Brain microvascular endothelial cell (primary cell): ENCODE data around the gene RABGGTB.
A peak's percentile ranks its signal among the peaks of the same experiment; 100 is the strongest.
"Not testable (repeated sequence)": the region's sequence is repeated elsewhere in the genome, so short reads cannot be mapped to it uniquely, and the experiment has no call there.

Experiments
- DNase-seq: peaks from one replicate; pipeline ENCODE4 v3.0.0-alpha.2; 2020
- H3K27ac ChIP-seq: fragments of 250-450 bp; sonication (Bioruptor Pico); 2 replicates; pipeline ENCODE4 v1.5.1; 2020; ENCODE audit warnings: mild to moderate bottlenecking, moderate library complexity
- H3K27me3 ChIP-seq: fragments of 250-450 bp; sonication (Bioruptor Pico); replicated peaks from 2 replicates; pipeline ENCODE4 v1.5.1; 2020; ENCODE audit warnings: mild to moderate bottlenecking
- H3K36me3 ChIP-seq: fragments of 250-450 bp; sonication (Bioruptor Pico); replicated peaks from 2 replicates; pipeline ENCODE4 v1.5.1; 2020; ENCODE audit warnings: mild to moderate bottlenecking
- H3K4me3 ChIP-seq: 2 replicates; pipeline ENCODE4 v1.5.1; 2011; ENCODE audit warnings: low read depth, mild to moderate bottlenecking, control low read depth, low read length, moderate library complexity
- CTCF ChIP-seq: IDR thresholded peaks from 2 replicates; pipeline ENCODE4 v1.5.1; 2011; ENCODE audit warnings: low read depth, mild to moderate bottlenecking, moderate library complexity, low read length, control low read depth, inconsistent platforms; ENCODE audit errors: missing control alignments
- in situ Hi-C: cut with HindIII; loops from 2 replicates; pipeline ENCODE4 v1.10.0; 2017; ENCODE audit warnings: low sequenced_read_pairs, low pct_ligation_motif_present

Gene RABGGTB

GRCh38 chr1:75797606-75798216 is 11.7 kb downstream of the RABGGTB start:
- peaks cover 34% of the 10 kb centered on the region for H3K36me3 ChIP-seq
- H3K27ac ChIP-seq, result no peak overlapping the region
- no peak for DNase-seq
- H3K4me3 ChIP-seq, result no peak overlapping the region
- no peaks in the 10 kb centered on the region for H3K27me3 ChIP-seq
- no peak for TF ChIP-seq CTCF
- in situ Hi-C loops, result no loop called here

DNA sequence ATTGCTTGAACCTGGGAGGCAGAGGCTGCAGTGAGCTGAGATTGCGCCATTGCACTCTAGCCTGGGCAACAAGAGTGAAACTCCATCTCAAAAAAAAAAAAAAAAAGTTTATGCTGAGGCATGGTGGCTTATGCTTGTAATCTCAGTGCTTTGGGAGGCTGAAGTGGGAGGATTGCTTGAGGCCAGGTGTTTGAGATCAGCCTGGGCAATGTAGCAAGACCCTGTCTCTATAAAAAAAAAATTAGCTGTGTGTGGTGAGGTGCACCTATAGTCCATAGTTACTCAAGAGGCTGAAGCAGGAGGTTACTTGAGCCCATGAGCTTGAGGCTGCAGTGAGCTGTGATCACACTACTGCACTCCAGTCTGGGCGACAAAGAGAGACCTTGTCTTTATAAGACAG is 15.4 kb downstream of the RABGGTB start:
- DNase-seq, in situ Hi-C loops, H3K27me3 ChIP-seq, H3K36me3 ChIP-seq, H3K27ac ChIP-seq, H3K4me3 ChIP-seq: not testable (repeated sequence)

- no peak overlapping the region for H3K4me3 ChIP-seq
- no peaks in the 10 kb centered on the region for H3K27me3 ChIP-seq
- TF ChIP-seq CTCF, result no peak
- no peaks in the 10 kb centered on the region for H3K36me3 ChIP-seq
- no peak for DNase-seq
- in situ Hi-C loops, result no loop called here
- no peak overlapping the region for H3K27ac ChIP-seq
Measured at GRCh38 chr1:75808921-75809320, 22.9 kb downstream of the RABGGTB start.

DNA sequence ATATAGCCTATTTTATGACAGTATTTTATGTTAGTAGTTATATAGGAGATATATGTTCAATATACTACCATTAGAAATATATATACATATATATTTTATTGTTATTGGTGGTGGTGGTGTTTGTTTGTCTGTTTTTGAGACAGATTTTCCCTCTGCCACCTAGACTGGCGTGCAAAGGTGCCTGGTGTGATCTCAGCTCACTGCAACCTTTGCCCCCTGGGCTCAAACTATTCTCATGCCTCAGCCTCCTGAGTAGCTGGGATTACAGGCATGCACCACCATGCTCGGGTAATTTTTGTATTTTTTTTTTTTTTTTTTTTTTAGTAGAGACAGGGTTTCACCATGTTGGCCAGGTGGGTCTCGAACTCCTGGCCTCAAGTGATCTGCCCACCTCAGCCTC is 24.1 kb downstream of the RABGGTB start:
- H3K4me3 ChIP-seq, H3K27ac ChIP-seq, H3K27me3 ChIP-seq, DNase-seq, H3K36me3 ChIP-seq, in situ Hi-C loops: not testable (repeated sequence)

GRCh38 chr1:75811211-75811981 is 25.3 kb downstream of the RABGGTB start:
- Histone ChIP-seq H3K4me3 (no peak overlapping the region), H3K36me3 (no peaks in the 10 kb centered on the region), H3K27me3 (no peaks in the 10 kb centered on the region), H3K27ac (no peak overlapping the region)
- no peak for TF ChIP-seq CTCF
- peak; percentile 58 for DNase-seq
- in situ Hi-C loops, result no loop called here

DNA sequence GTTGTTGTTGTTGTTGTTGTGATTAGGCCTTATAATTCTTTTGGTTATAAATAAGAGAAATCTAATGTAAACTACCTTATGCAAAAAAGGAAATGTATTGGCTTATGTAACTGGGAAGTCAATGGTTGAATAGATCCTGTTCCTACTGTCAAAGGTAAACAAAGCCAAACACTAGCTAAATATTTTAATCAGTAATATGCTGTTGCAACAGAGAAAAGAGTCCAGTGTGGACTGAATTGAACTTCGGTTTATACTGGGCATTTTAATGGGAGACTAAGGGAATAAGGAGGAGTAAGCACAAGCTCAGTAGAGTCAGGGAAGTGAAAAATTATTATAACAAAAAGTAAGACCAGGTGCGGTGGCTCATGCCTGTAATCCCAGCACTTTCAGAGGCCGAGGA is 26.0 kb downstream of the RABGGTB start:
- H3K36me3 ChIP-seq, result no peaks in the 10 kb centered on the region
- no peaks in the 10 kb centered on the region for H3K27me3 ChIP-seq
- H3K27ac ChIP-seq, result no peak overlapping the region
- in situ Hi-C loops, result no loop called here
- DNase-seq, result no peak
- no peak for TF ChIP-seq CTCF
- H3K4me3 ChIP-seq, result no peak overlapping the region

DNA sequence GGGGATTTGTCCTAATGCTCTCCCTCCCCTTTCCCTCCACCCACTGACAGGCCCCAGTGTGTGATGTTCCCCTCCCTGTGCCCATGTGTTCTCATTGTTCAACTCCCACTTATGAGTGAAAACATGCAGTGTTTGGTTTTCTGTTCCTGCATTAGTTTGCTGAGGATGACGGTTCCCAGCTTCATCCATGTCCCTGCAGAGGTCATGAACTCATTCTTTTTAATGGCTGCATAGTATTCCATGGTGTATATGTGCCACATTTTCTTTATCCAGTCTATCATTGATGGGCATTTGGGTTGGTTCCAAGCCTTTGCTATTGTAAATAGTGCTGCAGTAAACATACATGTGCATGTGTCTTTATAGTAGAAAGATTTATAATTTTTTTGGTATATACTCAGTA is 37.5 kb downstream of the RABGGTB start:
- H3K27ac ChIP-seq, H3K27me3 ChIP-seq, DNase-seq, H3K4me3 ChIP-seq, H3K36me3 ChIP-seq, in situ Hi-C loops: not testable (repeated sequence)
